HEK293 (cell line): ENCODE measurements around the gene CUEDC1.

Experiments
- KLF8 ChIP-seq: fragments of 450-650 bp; formaldehyde crosslinking; IDR thresholded peaks from 2 replicates; pipeline ENCODE4 v1.5.1; 2016; ENCODE audit warnings: missing biosample characterization, missing genetic modification characterization
- TF ChIP-seq, protein P1 (sequence below): fragments of 450-650 bp; formaldehyde crosslinking; IDR thresholded peaks from 2 replicates; pipeline ENCODE4 v1.5.1; 2016; ENCODE audit warnings: missing biosample characterization, missing genetic modification characterization

DNA sequence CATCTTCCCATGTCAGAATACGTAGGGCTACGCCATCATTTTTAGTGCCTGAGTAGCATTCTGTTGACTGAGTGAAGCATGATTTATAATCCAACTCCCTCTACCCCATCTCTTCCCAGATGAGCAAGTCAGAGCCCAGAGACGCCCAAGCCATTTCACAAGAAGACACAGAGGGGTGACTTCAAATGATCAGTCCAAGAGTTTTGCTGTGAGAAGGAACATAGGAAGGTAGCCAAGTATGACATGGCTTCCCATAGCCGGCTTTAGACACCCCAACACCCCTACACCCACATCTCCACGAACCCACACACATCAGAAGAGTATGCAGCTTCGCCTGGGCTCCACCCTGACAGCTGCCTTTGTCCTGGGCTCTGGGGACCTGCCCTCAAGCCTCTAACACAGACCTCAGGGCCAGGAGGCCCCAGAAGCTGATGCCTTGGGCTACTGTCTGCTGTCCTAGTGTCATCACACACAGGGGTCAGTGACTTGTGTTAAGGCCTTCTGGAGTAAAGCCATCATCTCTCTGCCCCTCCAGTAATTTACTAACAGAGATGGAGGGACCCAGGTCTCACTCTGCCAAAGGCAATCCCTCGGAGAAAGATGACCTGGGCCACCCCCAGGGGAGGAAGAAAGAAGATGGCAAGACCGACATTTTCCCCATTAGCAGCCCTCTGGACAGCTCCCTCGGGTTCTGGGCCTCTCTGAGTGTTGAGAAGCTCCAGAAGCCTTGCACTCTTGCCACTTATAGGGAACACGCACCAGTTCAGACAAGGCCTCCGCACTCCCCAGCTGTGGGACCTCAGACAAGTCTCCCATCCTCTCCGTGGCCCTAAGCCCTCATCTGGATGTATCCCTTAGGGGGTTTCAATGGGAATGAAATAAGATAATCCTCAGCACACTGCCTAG is 66.6 kb downstream of the CUEDC1 start:
- TF ChIP-seq, protein P1, sequence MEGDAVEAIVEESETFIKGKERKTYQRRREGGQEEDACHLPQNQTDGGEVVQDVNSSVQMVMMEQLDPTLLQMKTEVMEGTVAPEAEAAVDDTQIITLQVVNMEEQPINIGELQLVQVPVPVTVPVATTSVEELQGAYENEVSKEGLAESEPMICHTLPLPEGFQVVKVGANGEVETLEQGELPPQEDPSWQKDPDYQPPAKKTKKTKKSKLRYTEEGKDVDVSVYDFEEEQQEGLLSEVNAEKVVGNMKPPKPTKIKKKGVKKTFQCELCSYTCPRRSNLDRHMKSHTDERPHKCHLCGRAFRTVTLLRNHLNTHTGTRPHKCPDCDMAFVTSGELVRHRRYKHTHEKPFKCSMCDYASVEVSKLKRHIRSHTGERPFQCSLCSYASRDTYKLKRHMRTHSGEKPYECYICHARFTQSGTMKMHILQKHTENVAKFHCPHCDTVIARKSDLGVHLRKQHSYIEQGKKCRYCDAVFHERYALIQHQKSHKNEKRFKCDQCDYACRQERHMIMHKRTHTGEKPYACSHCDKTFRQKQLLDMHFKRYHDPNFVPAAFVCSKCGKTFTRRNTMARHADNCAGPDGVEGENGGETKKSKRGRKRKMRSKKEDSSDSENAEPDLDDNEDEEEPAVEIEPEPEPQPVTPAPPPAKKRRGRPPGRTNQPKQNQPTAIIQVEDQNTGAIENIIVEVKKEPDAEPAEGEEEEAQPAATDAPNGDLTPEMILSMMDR (tag by site-specific recombination), result no peak
- no peak for TF ChIP-seq KLF8 (tag by site-specific recombination)
